ENCODE data around the gene AMOTL1.
A peak's percentile ranks its signal among the peaks of the same experiment; 100 is the strongest.

Gene AMOTL1

DNA sequence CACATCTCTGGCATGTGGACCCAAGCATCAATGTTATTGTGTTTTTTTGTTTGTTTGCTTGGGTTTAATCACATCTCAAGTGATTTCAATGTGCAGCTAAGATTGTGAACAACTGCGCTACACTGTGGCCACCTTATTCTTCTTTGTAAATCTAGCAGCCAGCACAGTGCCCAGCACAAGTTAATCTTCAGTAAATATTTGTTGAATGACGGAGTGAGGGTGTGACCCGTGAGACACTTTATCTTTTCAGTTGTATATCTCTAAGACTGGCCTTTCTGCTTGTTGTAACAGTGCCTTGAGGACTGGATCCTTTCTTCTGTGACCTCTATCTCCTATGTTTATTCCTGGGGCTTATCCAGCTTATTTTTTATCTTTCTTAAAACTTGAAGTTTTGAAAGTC is 21.4 kb upstream of the AMOTL1 start:
- no peak for DNase-seq

DNA sequence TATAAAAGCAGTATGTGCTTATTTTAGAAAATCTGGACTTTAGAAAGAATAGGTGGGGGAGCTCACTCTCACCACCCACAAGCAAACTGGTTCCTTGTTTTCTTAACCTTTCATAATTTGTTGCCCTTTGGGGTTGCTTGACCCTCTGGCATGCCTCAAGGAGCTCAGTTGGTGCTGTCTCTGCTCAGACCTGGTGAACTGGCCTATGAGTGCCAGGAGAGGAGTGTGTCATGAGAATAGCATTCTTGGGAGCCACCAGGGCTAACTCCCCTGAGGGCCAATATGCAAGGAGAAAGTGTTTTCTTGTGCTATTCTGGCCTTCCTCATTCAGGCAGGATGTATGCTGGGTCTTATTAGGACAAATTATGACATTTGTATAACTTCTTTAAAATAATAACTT is 21.0 kb upstream of the AMOTL1 start:
- DNase-seq: no peak

DNA sequence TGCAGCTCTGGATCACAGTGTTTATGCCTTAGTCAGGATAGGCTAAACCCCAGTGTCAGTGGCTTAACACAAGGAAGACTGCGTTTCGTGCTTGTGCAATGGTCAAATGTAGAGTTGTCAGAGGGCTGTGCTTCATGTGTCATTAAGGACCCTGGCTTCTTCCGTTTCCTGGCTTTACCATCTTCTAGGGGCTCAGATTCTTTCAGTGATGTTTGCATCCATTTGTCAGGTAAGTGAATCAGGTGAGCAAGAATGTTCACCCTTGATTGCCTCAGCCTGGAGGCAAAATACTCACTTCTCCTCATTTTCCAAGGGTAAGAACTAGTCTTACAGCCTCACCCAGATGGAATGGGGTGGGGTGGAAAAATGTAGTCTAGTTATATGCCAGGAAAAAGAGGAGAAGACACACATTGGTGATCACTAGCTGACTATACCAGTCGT is 20.5 kb upstream of the AMOTL1 start:
- no peak for DNase-seq

DNA sequence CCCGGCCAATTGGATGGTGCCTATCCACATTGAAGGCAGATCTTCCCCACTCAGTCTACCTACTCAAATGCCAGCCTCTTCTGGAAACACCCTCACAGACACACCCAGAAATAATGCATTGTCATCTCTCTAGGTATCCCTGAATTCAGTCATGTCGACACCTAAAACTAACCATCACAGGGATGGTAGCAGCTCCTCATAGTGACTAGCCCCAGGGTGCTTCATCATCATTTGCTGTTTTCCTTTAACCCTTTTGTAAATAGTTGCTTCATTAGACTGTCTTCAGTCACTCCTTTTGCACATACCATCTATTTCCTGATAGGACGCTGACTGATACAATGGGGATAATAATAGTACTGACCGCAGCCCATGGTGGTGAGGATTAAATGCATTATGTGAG is 18.8 kb upstream of the AMOTL1 start:
- no peak for DNase-seq

DNA sequence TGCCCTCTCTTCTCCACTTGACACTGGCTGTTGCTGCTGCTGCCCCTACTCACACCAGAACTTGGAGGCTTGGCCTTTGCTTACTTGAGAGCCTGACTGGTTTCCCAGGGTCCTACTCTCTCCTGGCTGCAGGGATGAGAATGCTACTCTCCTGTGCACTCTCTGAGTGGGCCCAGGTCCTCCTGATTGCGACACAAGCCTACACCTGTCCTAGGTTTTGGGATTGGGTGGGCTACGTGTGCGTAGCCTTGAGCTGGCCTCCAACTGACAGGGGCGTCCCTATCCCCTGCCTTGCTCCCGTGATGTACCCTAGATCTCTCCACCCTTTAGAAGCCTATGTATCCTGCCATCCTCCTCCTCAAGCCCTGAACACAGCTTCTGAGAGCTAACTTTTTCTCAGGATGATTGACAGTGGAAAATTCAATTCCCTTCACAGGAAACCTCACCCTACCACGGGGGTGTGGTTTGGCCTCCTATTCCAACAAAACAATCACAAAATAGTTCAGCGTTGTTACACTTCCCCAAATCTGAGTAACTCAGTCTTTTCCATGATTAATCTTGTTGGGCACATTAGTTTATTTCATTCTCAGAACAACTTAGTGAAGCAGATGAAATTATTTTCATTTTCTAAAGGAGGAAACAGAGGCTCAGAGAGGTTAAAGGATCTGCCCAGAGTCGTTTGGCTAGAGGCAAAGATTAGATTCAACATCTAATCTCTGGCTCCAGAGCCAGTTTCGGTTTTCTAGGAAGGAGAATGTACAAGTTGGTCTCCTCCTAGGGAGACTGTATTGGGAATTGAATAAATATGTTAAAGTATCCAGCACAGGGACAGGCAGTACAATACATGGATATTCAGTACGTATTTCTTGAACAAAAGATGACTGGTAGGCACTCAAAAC is 17.6 kb upstream of the AMOTL1 start:
- no peak for DNase-seq

DNA sequence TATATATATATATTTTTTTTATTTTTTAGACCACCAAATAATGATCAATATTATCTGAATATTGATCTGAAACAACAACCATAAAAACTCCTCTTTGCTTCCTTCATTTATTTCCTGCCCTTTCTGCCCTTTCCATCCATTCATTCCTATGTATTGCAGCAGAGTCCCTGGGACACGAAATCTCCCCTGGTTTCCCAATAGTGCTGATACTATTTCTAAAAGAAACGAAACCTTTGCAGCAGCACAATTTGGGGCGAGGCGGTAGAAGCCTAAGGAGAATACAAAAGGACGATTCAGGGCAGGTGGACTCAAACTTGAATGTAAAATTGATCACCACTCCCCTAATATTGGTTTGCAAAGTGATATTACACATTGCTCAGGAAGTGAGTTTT is 16.9 kb upstream of the AMOTL1 start:
- no peak for DNase-seq

DNA sequence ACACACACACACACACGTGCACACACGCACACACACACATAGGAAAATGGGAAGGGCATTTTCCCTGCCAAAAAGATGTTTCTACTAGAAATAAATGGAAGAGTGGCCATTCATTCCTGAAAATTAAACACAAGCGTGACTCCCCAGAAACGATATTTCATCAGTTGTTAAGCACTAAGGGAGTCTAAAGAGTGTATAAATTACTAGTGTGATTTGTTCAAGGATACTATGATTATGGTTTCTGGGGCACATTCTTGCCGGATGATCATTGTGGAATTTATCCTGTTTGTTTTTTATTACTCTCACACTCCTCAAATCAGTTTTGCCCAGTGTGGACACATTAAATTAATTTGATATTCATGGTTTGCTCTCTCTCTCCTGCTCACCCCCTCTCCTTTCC is 16.4 kb upstream of the AMOTL1 start:
- no peak for DNase-seq

DNA sequence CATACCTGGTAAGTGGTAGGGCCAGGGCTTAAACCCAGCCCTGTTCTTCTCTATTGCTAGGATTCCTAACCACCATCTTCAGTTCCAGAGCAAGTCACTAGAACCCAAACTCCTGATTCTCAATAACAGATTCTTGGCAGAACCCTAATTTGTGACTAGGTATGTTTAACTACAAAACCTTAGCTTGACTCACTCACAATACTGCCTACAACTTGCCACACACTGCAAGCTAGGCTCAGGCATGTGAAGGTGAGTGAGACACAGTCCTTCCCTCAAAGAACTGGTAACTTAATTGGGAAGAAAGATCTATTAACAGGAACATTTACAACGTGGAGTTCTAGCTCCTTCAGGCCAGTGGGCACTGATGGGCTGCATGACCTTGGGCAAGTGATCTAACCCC is 14.5 kb upstream of the AMOTL1 start:
- no peak for DNase-seq

DNA sequence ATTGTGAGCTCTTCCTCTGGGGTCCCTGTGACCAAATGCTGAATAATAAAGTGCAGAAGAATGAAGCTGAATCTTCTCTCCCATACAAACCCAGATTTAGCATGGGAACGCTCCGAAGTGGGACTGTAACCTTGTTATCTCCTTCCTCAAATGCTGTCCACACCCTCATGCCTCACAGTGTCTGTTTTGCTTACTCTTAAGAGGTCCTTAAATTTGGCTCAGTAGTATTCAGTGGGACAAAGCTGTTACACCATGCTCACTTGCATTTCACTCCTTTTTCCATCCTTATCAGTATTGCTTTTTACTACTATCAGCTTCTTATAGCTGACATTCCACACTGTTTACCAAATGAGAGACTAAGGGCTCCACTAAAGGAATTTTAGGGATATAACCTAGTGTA is 13.8 kb upstream of the AMOTL1 start:
- DNase-seq: no peak

DNA sequence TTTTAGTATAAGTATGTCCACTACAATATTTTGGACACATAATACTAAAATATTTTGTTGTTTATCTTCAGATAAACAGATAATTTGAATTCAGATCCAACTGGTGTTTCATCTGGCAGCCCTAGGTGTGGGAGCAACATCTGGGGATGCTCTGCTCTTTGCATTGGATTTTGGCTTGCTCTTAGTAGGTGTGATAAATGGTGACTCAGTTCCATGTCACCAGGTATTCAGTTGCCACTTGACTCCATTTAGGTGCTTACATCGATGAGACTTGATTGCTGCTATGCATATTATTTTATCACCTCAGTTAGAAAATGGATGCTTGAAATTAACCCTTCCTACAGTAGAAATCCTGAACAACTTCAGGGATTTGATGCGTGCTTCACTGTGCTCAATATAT is 13.3 kb upstream of the AMOTL1 start:
- no peak for DNase-seq

DNA sequence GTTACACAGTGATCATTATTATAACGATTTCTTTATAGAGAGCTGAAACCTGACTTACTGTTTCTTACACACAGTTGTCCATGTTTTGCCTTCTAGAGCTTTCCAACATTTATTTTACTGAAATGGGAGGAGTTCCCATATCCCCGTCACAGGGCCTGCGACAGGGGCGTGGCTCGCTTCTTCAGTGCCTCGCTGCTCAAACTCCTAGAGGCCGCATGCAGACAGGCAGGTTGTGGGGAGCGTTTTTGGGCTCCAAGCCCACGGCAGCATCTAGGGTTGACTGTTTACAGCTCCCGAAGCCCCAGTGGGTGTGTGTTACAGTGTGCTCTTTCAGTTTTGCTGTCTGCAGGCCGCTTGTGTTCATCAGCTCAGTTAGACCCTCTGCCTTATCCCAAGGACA is 12.7 kb upstream of the AMOTL1 start:
- DNase-seq: no peak

DNA sequence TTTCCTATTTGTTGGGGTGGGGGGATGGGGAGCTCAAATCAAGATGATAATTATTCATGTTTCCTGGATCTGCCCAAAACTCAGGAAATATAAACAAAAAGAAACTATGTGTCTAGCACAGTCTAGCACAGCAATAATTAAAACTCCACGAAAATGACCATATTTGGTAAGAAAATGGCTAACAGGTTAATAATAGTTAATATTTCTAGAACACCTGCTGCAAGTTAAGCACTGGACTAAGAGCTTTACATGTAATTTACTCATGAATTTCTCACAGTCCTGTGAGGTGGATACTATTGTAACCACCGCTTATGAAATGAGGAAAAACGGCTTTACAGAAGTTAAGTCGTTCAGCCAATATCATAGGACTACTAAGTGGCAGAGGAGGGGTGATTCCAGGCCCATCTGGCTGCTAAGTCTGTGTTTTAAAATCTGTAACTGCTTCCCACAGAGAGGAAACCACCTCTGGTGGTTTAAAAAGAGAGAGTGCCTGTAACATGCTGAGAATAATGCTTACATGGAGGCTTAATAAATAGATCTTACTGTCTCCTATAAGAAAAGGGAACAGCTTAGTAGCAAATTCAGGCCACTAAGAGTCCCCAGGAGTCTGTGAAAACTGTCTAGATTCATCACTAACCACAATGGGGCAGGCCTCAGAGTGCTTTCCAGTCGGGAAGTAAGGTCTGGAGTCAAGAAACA is 11.0 kb upstream of the AMOTL1 start:
- no peak for DNase-seq

DNA sequence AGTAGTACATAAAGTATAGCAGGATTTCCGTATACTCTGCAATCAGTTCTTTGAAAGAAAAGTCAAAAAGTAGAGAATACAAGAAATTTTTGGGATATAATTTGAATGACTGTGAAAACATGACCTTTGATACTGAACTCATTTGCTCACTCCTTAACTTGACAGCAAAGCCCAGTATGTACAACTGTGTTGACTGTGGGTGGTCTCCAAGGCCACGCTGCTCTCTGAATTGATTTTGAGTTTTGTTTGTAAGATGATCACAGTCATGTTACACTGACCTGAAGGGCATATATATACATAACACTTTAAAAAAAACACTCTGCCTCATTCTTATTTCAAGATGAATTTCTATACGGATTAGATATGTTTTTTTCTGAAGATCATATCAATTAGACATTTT is 9.5 kb upstream of the AMOTL1 start:
- DNase-seq: no peak

DNA sequence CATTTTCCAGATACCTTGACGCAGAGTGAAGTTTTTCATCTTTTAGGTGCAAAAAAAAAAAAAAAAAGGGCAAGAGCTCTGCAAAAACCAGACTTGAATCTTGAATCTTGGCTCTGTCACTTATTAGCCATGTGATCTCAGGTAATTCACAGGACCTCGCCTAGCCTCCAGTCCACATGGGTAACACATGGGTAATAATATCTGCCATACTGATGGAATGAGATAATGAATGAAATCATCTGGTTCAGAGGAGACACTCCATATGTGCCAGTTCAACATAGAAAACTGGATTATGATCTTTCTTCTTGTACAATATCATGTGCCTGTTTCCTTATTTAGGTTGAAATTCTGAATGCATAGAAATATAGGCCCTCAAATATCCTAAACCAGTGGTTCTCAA is 8.6 kb upstream of the AMOTL1 start:
- DNase-seq: no peak

DNA sequence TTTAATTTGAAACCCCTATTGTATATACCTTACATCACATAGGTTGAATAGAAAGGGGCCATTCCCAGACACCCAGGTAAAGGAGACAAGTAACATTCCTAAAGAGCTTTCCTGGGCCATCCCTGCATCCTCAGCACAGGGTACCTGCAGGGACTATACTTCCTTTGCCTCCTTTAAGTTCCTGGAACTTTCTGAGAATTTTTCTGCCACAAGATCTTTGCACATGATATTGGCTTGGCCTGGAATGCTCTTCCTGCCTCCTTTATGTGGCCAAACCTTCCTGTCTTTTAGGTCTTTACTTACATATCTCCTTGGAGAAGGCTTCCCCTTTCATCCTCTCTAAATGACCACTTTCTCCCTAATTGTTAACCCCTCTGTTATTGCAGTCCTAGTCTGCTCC is 7.9 kb upstream of the AMOTL1 start:
- no peak for DNase-seq

DNA sequence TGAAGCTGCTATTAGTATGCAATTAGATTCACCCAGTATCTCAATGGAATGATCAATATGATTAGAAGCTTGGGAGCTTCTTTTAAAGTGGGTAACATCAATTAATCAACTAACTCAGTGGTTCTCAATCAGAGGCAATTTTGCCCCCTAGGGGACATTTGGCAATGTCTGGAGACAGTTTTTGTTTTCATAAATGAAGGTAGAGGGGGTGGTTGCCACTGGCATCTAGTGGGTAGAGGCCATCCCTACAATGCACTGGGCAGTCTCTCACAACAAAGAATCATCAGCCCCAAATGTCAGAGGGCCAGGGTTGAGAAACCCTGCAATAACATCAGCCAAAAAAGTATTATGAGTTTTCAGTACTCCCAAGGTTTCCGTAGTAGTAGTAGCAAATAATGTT is 5.9 kb upstream of the AMOTL1 start:
- no peak for DNase-seq

DNA sequence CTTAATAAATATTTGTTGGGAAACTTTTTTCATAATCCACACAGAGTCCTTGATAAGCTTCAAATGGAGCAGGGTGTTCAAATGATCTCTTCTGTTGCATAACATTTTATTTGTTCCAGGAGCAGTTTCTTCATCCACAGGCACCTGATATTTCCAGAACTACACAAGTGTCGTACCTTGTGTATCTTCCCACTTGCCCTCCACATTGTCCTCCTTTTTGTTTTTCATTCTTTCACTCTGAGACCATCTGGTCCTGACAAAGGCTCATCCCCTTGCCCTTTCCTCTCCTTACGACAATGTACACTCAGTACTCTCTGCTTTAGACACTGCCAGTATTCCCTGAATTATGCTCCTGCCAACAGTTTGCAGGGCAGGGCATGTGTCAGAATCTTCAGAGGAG is 5.2 kb upstream of the AMOTL1 start:
- DNase-seq: no peak

DNA sequence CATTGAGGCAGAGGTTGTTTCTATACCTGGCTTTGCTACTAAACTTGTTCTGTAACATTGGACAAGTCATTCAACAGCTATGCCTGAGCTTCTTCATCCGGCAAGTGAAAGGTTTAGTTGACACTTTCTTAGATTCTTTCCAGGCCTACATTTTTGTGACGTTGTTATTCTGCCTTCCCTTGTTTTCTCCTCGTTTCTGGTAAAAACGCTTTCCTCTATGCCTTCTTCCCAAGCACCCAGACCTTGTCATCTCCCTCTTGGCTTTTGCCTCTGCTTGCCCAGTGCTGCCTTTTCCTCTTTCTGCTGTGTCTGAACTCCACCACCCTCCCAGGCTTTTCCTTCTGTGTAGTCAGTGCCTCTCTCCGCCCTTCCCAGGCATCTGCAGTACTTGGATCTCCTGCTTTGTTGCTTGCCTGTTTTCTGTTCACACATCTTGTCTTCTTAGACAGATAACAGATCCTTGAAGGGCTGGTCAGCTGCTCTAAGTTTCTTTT is 1.4 kb upstream of the AMOTL1 start:
- no peak for DNase-seq

DNA sequence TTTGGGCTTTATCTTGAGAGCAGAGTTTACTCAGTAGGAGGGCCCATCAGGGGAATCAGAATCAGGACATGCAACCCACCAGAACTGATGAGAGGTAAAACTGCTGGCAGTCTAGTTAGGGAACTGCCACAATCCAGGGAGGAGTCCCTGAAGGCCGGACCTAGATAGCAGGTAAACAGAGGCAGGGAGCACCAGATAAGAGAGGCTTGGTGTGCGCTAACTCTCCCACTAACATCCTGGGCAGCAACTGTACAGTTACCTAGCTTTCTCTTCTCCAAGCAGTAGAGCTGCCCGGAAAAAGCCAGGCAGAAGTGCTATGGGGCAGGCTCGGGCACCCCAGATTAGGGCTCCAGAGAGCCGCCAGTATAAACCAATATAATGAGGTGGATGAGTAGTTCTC is 865 bp upstream of the AMOTL1 start:
- no peak for DNase-seq

DNA sequence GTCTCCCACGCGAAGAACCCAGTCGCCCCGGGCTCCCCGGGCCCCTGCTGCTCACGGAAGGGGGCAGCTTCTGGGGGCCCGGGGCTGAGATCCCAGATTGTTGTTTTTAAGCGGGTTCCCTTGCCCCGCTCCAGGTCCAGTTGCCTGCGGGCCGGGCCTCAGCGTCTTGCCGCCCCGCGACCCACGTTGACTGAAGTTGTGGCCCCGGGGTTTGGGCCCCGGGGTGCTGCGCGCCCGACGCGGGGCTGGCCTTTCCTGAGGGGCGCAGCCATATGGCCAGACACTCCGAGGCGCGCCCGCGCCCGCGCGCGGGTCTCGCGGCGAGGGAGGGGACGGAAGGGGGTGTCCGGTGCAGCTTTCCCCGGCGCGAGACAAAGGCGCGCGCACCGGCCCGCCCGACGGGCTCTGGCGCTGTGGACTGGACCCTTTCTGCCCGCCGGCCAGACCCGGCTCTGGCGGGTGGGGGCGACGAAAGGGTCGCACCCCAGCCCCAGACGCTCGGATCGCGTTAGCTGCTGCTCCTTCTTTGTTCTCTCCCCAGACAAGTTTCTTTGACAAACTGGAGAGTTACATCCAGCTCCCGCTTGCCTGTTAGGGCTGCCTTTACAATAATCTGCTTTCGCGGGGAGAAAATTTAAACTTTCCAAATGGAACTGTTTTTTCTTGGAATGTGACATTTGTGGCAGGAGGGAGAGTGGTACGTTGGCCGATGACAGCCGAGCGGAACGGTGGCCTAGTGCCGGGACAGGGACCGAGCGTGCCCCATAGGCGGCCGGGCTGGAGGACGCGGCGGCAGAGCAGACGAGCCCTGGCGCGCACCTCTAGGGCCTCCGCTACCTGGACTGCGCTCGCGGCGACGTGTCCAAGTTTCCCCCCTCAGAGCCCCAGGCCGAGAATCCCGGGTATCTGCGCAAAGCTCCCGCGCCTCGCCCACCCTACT is 716 bp downstream of the AMOTL1 start:
- DNase-seq: peak in 1 of 6 experiments; percentile 5

DNA sequence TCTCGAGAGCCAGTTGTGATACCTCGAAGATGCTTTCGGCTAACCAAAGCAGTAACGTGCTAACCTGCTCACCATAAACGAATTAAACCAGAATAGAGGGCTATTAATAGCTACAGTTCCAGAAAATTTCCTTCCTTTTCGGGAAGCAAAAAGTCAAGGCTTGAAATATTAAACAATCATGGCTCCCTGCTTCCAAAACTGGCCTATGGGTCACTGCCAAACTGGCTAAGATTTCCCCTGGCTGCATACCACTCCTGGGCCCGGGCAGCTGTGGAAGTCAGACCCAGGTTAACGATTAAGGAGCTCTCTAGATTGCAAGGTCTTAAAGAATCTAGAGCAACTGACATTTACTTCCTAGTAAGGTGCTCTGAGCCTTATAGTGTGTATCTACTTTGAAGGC is 1.7 kb downstream of the AMOTL1 start:
- no peak for DNase-seq

DNA sequence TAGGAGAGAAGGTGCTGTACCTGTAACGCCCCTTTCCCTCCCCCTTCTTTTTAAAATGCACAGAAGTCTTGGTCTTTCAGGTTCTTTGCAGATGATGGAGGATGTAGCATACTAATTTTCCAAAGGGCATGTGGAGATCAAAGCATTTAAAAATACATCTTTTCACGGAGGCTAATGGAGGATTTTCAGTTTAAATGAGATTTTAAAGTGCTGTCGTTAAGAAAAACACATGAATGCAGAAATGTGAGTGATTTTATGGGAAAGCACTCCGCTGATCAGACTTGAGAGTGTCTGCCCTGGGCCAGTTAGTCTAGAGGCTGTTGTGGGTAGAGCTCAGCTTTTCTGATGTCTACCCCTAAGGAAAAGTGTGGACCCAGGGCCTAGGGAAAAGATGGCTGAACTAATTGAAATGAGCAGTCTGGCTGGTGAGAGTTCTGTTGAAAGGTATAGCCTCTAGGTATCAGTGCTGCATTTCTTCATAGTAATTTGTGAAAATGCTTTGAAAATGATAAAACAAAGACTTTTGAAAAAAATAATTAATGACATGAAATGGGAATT is 2.5 kb downstream of the AMOTL1 start:
- no peak for DNase-seq

DNA sequence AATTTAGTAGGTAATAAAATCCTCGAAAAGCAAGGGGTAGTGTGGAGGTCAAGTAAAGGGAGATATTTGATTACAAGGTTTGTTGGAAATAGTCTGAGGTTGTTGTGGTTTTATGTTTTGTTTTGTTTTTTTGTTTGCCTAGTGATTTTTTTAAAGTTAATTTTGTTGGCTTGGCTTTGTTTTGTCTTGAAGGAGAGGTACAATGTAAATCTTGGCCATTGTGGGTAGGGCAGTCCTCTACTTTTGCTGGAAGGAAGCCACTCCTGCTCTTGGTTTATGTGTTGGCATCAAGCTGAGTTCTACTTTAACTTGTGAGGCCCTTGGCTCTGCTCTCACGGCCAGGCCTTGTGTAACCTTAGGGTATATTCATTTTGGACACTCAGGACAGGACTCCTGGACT is 3.2 kb downstream of the AMOTL1 start:
- DNase-seq: no peak
